C4-2B (cell line): ENCODE measurements around the gene OBSL1.

Experiments used
- H3K27ac ChIP-seq: fragments of 450-650 bp; 2 replicates; pipeline ENCODE4 v1.5.1; 2017
- ZFX ChIP-seq: fragments of 450-650 bp; IDR thresholded peaks from 2 replicates; pipeline ENCODE4 v1.6.1; 2017
- TF ChIP-seq, protein P1 (sequence below): fragments of 450-650 bp; conservative IDR thresholded peaks from 2 replicates; pipeline ENCODE4 v1.5.1; 2017; ENCODE audit warnings: mild to moderate bottlenecking

The OBSL1 gene

DNA sequence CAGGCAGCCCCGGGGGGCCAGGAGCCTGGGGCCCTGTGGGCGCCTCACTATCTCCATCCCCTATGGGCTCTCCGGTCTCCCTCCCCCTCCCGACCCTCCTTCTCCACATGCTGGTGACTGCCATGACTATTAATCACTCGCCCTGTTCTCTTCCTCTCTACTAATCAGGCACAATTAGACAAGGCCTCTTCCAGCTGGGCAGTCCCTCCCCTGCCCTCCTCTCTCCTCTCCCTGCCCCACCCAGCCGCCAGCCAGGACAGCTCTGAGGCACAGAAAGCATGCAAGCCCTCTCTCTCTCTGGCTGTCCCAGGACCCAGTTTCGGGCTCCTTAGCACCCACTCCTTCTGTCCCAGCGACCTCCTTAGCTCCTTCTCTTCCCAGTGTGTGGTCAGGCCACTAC, 51.3 kb downstream of the OBSL1 start:
- TF ChIP-seq, protein P1, sequence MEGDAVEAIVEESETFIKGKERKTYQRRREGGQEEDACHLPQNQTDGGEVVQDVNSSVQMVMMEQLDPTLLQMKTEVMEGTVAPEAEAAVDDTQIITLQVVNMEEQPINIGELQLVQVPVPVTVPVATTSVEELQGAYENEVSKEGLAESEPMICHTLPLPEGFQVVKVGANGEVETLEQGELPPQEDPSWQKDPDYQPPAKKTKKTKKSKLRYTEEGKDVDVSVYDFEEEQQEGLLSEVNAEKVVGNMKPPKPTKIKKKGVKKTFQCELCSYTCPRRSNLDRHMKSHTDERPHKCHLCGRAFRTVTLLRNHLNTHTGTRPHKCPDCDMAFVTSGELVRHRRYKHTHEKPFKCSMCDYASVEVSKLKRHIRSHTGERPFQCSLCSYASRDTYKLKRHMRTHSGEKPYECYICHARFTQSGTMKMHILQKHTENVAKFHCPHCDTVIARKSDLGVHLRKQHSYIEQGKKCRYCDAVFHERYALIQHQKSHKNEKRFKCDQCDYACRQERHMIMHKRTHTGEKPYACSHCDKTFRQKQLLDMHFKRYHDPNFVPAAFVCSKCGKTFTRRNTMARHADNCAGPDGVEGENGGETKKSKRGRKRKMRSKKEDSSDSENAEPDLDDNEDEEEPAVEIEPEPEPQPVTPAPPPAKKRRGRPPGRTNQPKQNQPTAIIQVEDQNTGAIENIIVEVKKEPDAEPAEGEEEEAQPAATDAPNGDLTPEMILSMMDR = no peak
- TF ChIP-seq ZFX = no peak
- H3K27ac ChIP-seq = no peak overlapping the region

DNA sequence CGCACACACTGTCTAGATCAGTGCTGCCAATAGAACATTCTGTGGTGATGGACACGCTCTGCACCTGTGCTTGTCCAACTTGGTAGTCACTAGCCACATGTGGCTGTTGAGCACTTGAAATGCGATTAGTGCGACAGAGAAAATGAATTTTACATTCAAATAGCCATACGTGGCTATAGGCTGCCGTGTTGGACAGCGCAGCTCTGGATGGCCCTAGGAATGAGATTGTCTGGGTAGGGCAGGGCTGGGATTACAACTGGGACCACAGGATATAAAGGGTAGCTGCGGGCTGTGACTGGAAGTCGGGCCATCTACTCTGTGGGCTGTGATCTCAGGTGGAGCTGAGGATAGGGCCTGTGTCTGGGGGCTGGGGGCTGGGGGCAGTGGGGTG, 51.8 kb downstream of the OBSL1 start:
- no peak overlapping the region for H3K27ac ChIP-seq
- TF ChIP-seq, protein P1 = no peak
- no peak for TF ChIP-seq ZFX

DNA sequence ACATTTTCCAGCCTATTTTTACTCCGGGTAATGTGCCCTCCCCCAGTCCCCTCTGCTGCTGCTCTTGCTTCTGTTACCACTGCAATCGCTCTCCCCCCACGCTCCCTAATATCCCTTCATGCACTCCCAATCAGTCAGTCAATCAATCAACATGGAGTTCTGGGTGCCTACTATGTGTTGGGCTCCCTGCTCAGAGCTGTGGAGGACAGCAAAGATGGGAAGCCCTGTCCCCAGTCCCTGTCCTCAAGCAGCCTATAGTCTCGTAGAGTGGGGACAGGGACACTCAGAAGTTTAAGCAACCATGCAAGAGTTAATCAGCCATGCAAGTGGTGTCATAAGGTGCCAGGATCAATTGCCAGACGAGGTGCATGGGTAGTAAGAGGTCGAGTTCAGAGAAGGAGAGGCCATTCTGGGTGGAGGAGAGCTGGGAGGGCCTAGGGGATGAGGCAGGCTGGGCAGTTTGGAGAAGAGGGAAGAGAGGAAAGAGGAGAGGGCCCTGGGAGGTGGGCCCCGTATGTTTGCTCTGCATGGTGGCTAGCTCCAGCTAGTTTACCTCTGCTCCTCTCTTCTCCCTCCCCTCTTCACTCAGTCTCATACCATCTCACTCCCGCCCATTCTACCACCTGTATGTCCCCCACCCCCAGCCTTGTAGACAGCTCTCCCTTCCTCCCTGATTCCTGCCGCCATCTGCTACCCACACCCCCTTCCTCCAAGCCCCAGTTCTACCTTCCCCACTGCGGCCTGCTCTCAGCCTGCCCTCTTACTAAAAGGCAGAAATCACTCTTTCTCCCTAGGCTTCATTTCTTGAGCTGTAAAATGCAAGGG, 53.2 kb downstream of the OBSL1 start:
- H3K27ac ChIP-seq = no peak overlapping the region
- no peak for TF ChIP-seq ZFX
- TF ChIP-seq, protein P1 = no peak

DNA sequence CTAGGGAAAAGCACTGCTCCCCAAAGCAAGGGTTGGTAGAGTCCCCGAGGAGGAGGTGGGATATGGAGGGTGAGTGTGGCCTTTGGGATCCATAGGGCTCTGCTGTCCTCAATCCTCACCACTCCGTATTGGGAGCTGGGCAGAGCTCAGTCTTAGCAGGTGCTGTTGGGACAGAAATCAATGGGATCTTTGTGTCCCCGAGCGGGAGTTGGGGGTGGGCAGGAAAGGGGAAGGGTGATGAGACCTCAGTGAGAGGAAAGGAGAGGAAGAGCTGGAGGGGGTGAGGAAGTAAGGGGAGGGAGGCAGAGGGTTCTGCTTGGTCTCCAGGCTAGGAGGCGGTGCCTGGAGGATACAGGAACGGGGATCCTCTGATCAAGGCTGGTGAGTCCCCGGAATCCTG, 54.5 kb downstream of the OBSL1 start:
- no peak for TF ChIP-seq ZFX
- TF ChIP-seq, protein P1 = no peak
- no peak overlapping the region for H3K27ac ChIP-seq

DNA sequence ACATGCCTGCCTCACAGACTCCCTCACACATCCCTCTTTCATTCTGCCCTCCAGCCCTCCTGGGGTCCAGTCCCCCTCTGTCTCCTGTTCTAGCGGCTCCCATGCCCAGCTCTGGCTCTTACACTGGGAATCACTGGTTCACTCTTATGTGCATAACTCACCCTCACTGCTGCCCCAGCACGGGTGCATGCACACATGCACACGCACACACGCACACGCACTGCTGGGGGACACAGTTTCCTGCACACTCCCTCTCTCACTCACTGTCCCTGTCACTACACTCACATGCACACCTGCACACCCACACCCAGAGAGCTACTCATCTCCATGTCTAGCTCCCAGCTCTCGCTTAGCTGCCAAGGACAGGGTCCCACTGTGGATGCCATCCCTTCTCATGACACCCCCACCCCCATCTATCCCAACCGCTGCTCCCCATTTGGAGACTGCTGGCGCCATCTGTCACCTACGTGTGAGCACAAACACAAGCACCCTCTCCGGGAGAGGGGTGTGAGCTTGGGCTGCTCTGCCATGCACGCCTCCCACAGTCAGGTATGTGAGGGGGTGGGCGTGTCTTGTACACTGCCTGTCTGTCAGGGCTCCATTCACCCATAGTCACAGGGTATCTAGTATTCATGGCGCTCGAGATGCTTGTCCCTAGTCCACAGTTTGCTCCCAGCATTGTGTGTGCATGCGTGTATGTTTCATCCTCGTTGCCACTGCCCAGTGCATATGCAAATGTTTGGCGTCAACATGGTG, 55.3 kb downstream of the OBSL1 start:
- TF ChIP-seq ZFX = no peak
- TF ChIP-seq, protein P1 = no peak
- H3K27ac ChIP-seq = no peak overlapping the region

DNA sequence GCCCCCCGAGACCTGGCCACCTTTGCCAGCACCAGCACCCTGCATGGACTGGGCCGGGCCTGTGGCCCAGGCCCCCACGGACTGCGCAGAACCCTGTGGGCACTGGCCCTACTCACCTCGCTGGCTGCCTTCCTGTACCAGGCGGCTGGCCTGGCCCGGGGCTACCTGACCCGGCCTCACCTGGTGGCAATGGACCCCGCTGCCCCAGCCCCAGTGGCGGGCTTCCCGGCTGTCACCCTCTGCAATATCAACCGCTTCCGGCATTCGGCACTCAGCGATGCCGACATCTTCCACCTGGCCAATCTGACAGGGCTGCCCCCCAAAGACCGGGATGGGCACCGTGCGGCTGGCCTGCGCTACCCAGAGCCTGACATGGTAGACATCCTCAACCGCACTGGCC, 56.5 kb downstream of the OBSL1 start:
- H3K27ac ChIP-seq = no peak overlapping the region

More for the DNA sequence above, 56.5 kb downstream of the OBSL1 start:
- TF ChIP-seq, protein P1 = no peak
- TF ChIP-seq ZFX = no peak
